Activated CD8-positive, alpha-beta T cell treated with anti-CD3 and anti-CD28 coated beads for 36 hours (primary cell): ENCODE data around the gene HSPA2. TPM values are rescaled to one million over a fixed set of nuclear protein-coding genes. Genes with fewer than 3 reads are reported as not detected.

Experiments used
- ATAC-seq: fragments of 200-7000 bp; cut with Tn5 transposase; one replicate; pipeline ENCODE4 v1.10.0; 2021; ENCODE audit warnings: mild to moderate bottlenecking, moderate library complexity
- CTCF ChIA-PET: fragments of 350-600 bp; sonication (Branson Sonifier 250); formaldehyde crosslinking; loops from one replicate; lab custom pipeline; 2021; ENCODE audit warnings: antibody characterized with exemption; lab: Charles Lee
- POLR2A ChIA-PET: fragments of 350-600 bp; sonication (Branson Sonifier 250); formaldehyde crosslinking; loops from one replicate; lab custom pipeline; 2021; ENCODE audit warnings: antibody characterized with exemption; lab: Charles Lee
- DNase-seq: peaks from one replicate; pipeline ENCODE4 v3.0.0-alpha.2; 2020
- H3K27ac Mint-ChIP-seq: one replicate; pipeline ENCODE4 v1.8.0; 2021; ENCODE audit warnings: mild to moderate bottlenecking, mixed read lengths
- H3K27me3 Mint-ChIP-seq: one replicate; pipeline ENCODE4 v1.8.0; 2021; ENCODE audit warnings: mixed read lengths
- H3K36me3 Mint-ChIP-seq: one replicate; pipeline ENCODE4 v1.8.0; 2021; ENCODE audit warnings: low read depth, mixed read lengths
- H3K4me1 Mint-ChIP-seq: one replicate; pipeline ENCODE4 v1.8.0; 2021; ENCODE audit warnings: low read depth, mixed read lengths
- H3K4me3 Mint-ChIP-seq: one replicate; pipeline ENCODE4 v1.8.0; 2021; ENCODE audit warnings: mild to moderate bottlenecking, moderate library complexity, mixed read lengths
- H3K9me3 Mint-ChIP-seq: one replicate; pipeline ENCODE4 v1.8.0; 2021; ENCODE audit warnings: mixed read lengths
- CTCF ChIP-seq: fragments of 200-600 bp; IDR thresholded peaks from one replicate; pipeline ENCODE4 v1.8.0; 2022; ENCODE audit warnings: antibody characterized with exemption, mild to moderate bottlenecking
- intact Hi-C: fragments of 100-400 bp; cut with micrococcal nuclease; formaldehyde crosslinking; loops from one replicate; pipeline ENCODE4 v1.10.0; 2022
- total RNA-seq, 2 experiments: library from RNA; stranded (reverse); gene quantifications; one replicate each; pipeline ENCODE4 v1.2.3, GENCODE V29; 2021

The HSPA2 gene
- 1 to 10 TPM; 2.9 to 3.6 TPM for total RNA-seq

DNA sequence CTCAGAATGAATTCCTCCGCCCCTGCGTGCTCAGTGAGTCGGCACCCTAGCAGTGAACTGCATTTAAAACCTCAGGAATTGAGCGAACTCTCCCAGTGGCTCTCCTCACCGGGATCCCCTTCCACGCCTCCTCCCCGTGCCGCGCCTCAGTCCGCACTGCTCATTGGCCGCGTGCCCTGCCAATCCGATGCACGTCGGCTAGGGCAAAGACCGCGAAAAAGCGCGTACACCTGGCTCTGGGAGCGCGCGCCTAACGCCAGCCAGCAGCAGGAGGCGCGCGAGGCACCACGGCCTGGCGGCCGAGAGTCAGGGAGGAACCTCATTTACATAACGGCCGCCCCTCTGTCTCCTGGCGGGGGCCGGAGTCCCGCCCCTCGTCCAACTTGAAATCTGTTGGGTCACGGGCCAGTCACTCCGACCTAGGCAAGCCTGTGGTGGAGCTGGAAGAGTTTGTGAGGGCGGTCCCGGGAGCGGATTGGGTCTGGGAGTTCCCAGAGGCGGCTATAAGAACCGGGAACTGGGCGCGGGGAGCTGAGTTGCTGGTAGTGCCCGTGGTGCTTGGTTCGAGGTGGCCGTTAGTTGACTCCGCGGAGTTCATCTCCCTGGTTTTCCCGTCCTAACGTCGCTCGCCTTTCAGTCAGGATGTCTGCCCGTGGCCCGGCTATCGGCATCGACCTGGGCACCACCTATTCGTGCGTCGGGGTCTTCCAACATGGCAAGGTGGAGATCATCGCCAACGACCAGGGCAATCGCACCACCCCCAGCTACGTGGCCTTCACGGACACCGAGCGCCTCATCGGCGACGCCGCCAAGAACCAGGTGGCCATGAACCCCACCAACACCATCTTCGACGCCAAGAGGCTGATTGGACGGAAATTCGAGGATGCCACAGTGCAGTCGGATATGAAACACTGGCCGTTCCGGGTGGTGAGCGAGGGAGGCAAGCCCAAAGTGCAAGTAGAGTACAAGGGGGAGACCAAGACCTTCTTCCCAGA, at the start of gene HSPA2:
Gene HSPA2 (plus strand): TSS at position 534 of the 995 bp plus-strand sequence. CDS start 109 bp downstream, at position 643.
- peaks cover 31% of the 10 kb centered on the region for H3K27me3 Mint-ChIP-seq
- H3K36me3 Mint-ChIP-seq, result peaks cover 13% of the 10 kb centered on the region
- peaks cover 29% of the 10 kb centered on the region for H3K4me1 Mint-ChIP-seq
- peak within 1 kb of the TSS; percentile 97 for H3K27ac Mint-ChIP-seq
- intact Hi-C loops, result loop anchor here (5.0 kb wide), 1 partner anchor 33 kb away; no protein-coding TSS in a partner anchor
- H3K9me3 Mint-ChIP-seq, result peaks cover 8% of the 10 kb centered on the region
- peak; percentile 60 for TF ChIP-seq CTCF
- POLR2A ChIA-PET, result interaction anchor here (0.7 to 2.4 kb wide), 10 partner anchors 9 to 161 kb away, joined by 3 to 7 read pairs (median 3); partner anchors contain the start of gene ZBTB1
- H3K4me3 Mint-ChIP-seq, result peak within 1 kb of the TSS; percentile 79
- CTCF ChIA-PET, result interaction anchor here (0.6 to 4.7 kb wide), 14 partner anchors 9 to 110 kb away, joined by 3 to 28 read pairs (median 4); partner anchors contain the start of genes PPP1R36 and ZBTB1
- DNase-seq (peak; percentile 95), ATAC-seq (peak; percentile 95)

- peaks cover 59% of the 10 kb centered on the region for H3K36me3 Mint-ChIP-seq
Measured at GRCh38 chr14:64491637-64492036, 48.9 kb upstream of the HSPA2 start.

GRCh38 chr14:64493455-64493854, 47.1 kb upstream of the HSPA2 start:
- no peak for TF ChIP-seq CTCF
- ATAC-seq (no peak), DNase-seq (no peak)
- ChIA-PET CTCF (interaction anchor here (0.7 to 2.0 kb wide), 7 partner anchors 15 to 149 kb away, joined by 3 to 8 read pairs (median 3); no protein-coding TSS in a partner anchor), POLR2A (interaction anchor here (1.5 to 1.9 kb wide), 2 partner anchors 10 to 11 kb away, joined by 5 to 9 read pairs; partner anchors contain the start of genes ZBTB1 and ZBTB25)
- Mint-ChIP-seq H3K27me3 (no peaks in the 10 kb centered on the region), H3K9me3 (no peaks in the 10 kb centered on the region), H3K4me1 (peaks cover 56% of the 10 kb centered on the region), H3K36me3 (peaks cover 57% of the 10 kb centered on the region), H3K4me3 (no peak overlapping the region), H3K27ac (peak overlapping the region; percentile 1)
- intact Hi-C loops, result no loop called here

More at GRCh38 chr14:64491637-64492036, 48.9 kb upstream of the HSPA2 start:
- Mint-ChIP-seq H3K9me3 (no peaks in the 10 kb centered on the region), H3K27me3 (no peaks in the 10 kb centered on the region), H3K27ac (no peak overlapping the region), H3K4me3 (no peak overlapping the region), H3K4me1 (peaks cover 51% of the 10 kb centered on the region)
- ChIA-PET CTCF (interaction anchor here (0.9 to 3.3 kb wide), 5 partner anchors 8 to 61 kb away, joined by 3 to 16 read pairs (median 4); no protein-coding TSS in a partner anchor), POLR2A (interaction anchor here (0.5 to 2.9 kb wide), 2 partner anchors 9 to 12 kb away, joined by 3 to 19 read pairs; partner anchors contain the start of genes ZBTB1 and ZBTB25)
- ATAC-seq, result no peak
- intact Hi-C loops, result no loop called here
- no peak for TF ChIP-seq CTCF
- DNase-seq, result no peak

DNA sequence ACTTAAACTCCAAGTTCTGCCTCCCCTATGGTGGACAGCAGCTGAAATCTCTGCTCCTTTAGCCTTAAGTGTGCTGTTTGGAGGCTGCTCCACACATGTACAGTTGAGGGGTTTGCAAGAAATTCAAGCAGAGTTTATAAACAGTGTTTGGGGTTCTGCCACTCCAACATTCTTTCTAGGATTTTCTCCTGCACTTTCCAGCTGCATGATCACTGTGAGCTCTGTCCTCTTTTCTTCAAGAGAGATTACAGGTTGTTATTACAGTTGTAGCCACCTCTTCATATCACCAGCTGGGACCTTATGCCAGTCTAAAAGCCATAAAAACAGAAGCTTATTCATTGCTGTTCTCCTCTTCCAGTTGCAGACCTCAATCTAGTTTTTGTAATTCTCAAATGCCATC, 45.3 kb upstream of the HSPA2 start:
- ChIA-PET POLR2A (interaction anchor here (0.9 to 1.4 kb wide), 3 partner anchors 8 to 11 kb away, joined by 3 to 7 read pairs (median 4); partner anchors contain the start of genes ZBTB1 and ZBTB25), CTCF (interaction anchor here (1.1 to 3.4 kb wide), 4 partner anchors 10 to 65 kb away, joined by 5 to 13 read pairs (median 12); no protein-coding TSS in a partner anchor)
- H3K4me1 Mint-ChIP-seq, result peaks cover 67% of the 10 kb centered on the region
- no peak for TF ChIP-seq CTCF
- intact Hi-C loops, result no loop called here
- DNase-seq (no peak), ATAC-seq (no peak)
- H3K27ac Mint-ChIP-seq, result peak overlapping the region; percentile 55
- no peak overlapping the region for H3K4me3 Mint-ChIP-seq
- no peaks in the 10 kb centered on the region for H3K9me3 Mint-ChIP-seq
- peaks cover 67% of the 10 kb centered on the region for H3K36me3 Mint-ChIP-seq
- H3K27me3 Mint-ChIP-seq, result no peaks in the 10 kb centered on the region
